Stimulated activated CD4-positive, alpha-beta T cell treated with anti-CD3 and anti-CD28 coated beads, Interleukin-1b, Interleukin-23, amount 100 ng/mL, for 24 hours (primary cell): ENCODE results near the gene IQGAP3.

ENCODE experiments used
- DNase-seq, 4 experiments: peaks; one replicate each; pipeline ENCODE4 v3.0.0-alpha.2; 2020; ENCODE audit warnings: low read depth in 4 of 4, low spot score in 1 of 4

Gene IQGAP3

GRCh38 chr1:156516821-156517220 is 55.5 kb downstream of the IQGAP3 start:
- DNase-seq: no peak

GRCh38 chr1:156515956-156516355 is 56.4 kb downstream of the IQGAP3 start:
- DNase-seq: no peak

- DNase-seq: no peak
Observed at GRCh38 chr1:156513185-156513584, 59.2 kb downstream of the IQGAP3 start.

GRCh38 chr1:156511644-156512043 is 60.7 kb downstream of the IQGAP3 start:
- no peak for DNase-seq

- no peak for DNase-seq
Observed at GRCh38 chr1:156510709-156511108, 61.7 kb downstream of the IQGAP3 start.

- DNase-seq: no peak
Observed at GRCh38 chr1:156509424-156510034, 62.8 kb downstream of the IQGAP3 start.

- no peak for DNase-seq
Observed at GRCh38 chr1:156508955-156509234, 63.5 kb downstream of the IQGAP3 start.

GRCh38 chr1:156508205-156508954 is 64.0 kb downstream of the IQGAP3 start:
- DNase-seq: no peak

- DNase-seq: no peak
Observed at GRCh38 chr1:156506450-156506849, 65.9 kb downstream of the IQGAP3 start.

- no peak for DNase-seq
Observed at GRCh38 chr1:156505679-156506298, 66.6 kb downstream of the IQGAP3 start.

- DNase-seq: peak; percentile 96 to 98 (median 96)
Observed at GRCh38 chr1:156504821-156505678, 67.3 kb downstream of the IQGAP3 start.

GRCh38 chr1:156504438-156504813 is 67.9 kb downstream of the IQGAP3 start:
- no peak for DNase-seq

- no peak for DNase-seq
Observed at GRCh38 chr1:156503698-156504437, 68.5 kb downstream of the IQGAP3 start.

GRCh38 chr1:156502894-156503697 is 69.3 kb downstream of the IQGAP3 start:
- no peak for DNase-seq

GRCh38 chr1:156502391-156502893 is 69.9 kb downstream of the IQGAP3 start:
- no peak for DNase-seq

GRCh38 chr1:156500793-156501506 is 71.4 kb downstream of the IQGAP3 start:
- DNase-seq: peak; percentile 82 to 96 (median 90)

- no peak for DNase-seq
Observed at GRCh38 chr1:156500543-156500792, 71.9 kb downstream of the IQGAP3 start, which contains the start of gene MEF2D. MEF2D (minus strand) TSS chr1:156500775; CDS start chr1:156483292, 17,483 bp downstream.

- no peak for DNase-seq
Observed at GRCh38 chr1:156499842-156500542, 72.4 kb downstream of the IQGAP3 start.
